Nephron progenitor cell (in vitro differentiated cells): Measurements from ENCODE around the gene SNX25.

Experiments used
- DNase-seq: peaks from one replicate; pipeline ENCODE4 v3.0.0; 2021
- H3K27ac Mint-ChIP-seq: 2 replicates; pipeline ENCODE4 v1.8.0; 2021; ENCODE audit warnings: mild to moderate bottlenecking, moderate library complexity, mixed read lengths
- H3K27me3 Mint-ChIP-seq: 2 replicates; pipeline ENCODE4 v1.8.0; 2021; ENCODE audit warnings: mild to moderate bottlenecking, low read depth, mixed read lengths; ENCODE audit not compliant: poor library complexity
- H3K36me3 Mint-ChIP-seq: 2 replicates; pipeline ENCODE4 v1.8.0; 2021; ENCODE audit warnings: low read depth, mixed read lengths
- H3K4me1 Mint-ChIP-seq: 2 replicates; pipeline ENCODE4 v1.8.0; 2021; ENCODE audit warnings: mixed read lengths
- H3K4me3 Mint-ChIP-seq: 2 replicates; pipeline ENCODE4 v1.8.0; 2021; ENCODE audit warnings: mild to moderate bottlenecking, moderate library complexity, mixed read lengths
- H3K9me3 Mint-ChIP-seq: 2 replicates; pipeline ENCODE4 v1.8.0; 2021; ENCODE audit warnings: mild to moderate bottlenecking, moderate library complexity, mixed read lengths
- CTCF ChIP-seq: fragments of 200-600 bp; sonication (generic); IDR thresholded peaks from 2 replicates; pipeline ENCODE4 v1.5.0; 2021; ENCODE audit warnings: antibody characterized with exemption

Gene SNX25

GRCh38 chr4:185182239-185182638 is 27.2 kb upstream of the SNX25 start:
- no peak overlapping the region for H3K27ac Mint-ChIP-seq
- DNase-seq: no peak
- H3K4me1 Mint-ChIP-seq: peaks cover 14% of the 10 kb centered on the region
- no peaks in the 10 kb centered on the region for H3K27me3 Mint-ChIP-seq
- H3K36me3 Mint-ChIP-seq: peaks cover 6% of the 10 kb centered on the region
- no peak overlapping the region for H3K4me3 Mint-ChIP-seq
- no peak for TF ChIP-seq CTCF
- H3K9me3 Mint-ChIP-seq: no peaks in the 10 kb centered on the region

GRCh38 chr4:185183622-185184281 is 25.6 kb upstream of the SNX25 start:
- H3K9me3 Mint-ChIP-seq: no peaks in the 10 kb centered on the region
- no peak overlapping the region for H3K4me3 Mint-ChIP-seq
- H3K27ac Mint-ChIP-seq: no peak overlapping the region
- peak; percentile 64 for DNase-seq
- H3K4me1 Mint-ChIP-seq: peaks cover 16% of the 10 kb centered on the region
- no peaks in the 10 kb centered on the region for H3K27me3 Mint-ChIP-seq
- peaks cover 11% of the 10 kb centered on the region for H3K36me3 Mint-ChIP-seq
- peak; percentile 80 for TF ChIP-seq CTCF

GRCh38 chr4:185186769-185187168 is 22.6 kb upstream of the SNX25 start:
- peaks cover 26% of the 10 kb centered on the region for H3K36me3 Mint-ChIP-seq
- H3K27ac Mint-ChIP-seq: no peak overlapping the region
- H3K4me1 Mint-ChIP-seq: peaks cover 9% of the 10 kb centered on the region
- no peaks in the 10 kb centered on the region for H3K27me3 Mint-ChIP-seq
- H3K9me3 Mint-ChIP-seq: no peaks in the 10 kb centered on the region
- TF ChIP-seq CTCF: no peak
- no peak for DNase-seq
- H3K4me3 Mint-ChIP-seq: no peak overlapping the region

- Mint-ChIP-seq H3K4me3 (no peak overlapping the region), H3K36me3 (peaks cover 36% of the 10 kb centered on the region), H3K27me3 (no peaks in the 10 kb centered on the region), H3K27ac (no peak overlapping the region), H3K4me1 (peaks cover 9% of the 10 kb centered on the region), H3K9me3 (no peaks in the 10 kb centered on the region)
- DNase-seq: no peak
- TF ChIP-seq CTCF: no peak
Measured at GRCh38 chr4:185189606-185190305, 19.6 kb upstream of the SNX25 start.

- no peak overlapping the region for H3K4me3 Mint-ChIP-seq
- H3K4me1 Mint-ChIP-seq: peaks cover 9% of the 10 kb centered on the region
- H3K36me3 Mint-ChIP-seq: peaks cover 39% of the 10 kb centered on the region
- no peaks in the 10 kb centered on the region for H3K9me3 Mint-ChIP-seq
- DNase-seq: no peak
- no peak overlapping the region for H3K27ac Mint-ChIP-seq
- H3K27me3 Mint-ChIP-seq: peaks cover 2% of the 10 kb centered on the region
- no peak for TF ChIP-seq CTCF
Measured at GRCh38 chr4:185190306-185190856, 19.0 kb upstream of the SNX25 start.
